ENCODE data around the gene MBD1.

Gene MBD1

DNA sequence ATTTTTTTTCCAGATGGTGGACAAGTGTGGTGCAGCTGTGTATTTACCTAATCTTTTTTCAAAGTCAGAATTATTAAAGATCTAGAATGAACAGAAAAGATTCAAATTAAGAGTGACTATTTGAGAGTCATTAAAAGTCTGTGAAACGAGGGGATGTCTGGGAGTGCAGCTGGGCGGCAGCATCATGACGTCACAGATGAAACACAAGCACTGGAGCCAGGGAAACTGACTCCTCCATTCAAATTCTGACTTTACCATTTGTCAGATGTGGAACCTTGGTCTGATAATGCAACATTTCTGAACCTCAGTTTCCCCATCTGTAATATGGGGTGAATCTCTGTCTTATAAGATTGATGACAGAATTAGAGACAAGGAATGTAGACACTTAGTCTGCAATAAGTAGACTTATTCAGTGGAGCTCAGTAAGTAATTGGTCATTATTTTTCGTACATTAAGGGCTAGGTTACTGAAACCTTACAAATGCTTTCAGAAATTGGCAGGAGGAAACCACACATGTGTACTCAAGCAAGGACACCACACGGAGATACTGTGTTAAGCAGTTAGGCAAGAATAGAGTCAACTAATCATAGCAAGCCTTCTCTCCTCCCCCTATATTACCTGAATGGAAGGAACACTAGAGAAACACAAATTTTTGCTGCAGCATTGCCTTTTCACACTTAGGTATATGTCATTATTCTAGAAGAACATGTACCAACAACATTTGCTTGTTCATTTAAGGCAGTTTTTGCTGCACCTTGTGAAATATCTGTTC lies 34.0 kb upstream of the MBD1 start:
- no peak overlapping the region for H3K4me2 ChIP-seq (ENCODE audit: low read length)
- H3K27ac ChIP-seq (ENCODE audit: low read depth, low read length), result no peak overlapping the region
- no CpG with 5 or more reads among the region's 5 CpGs for WGBS (ENCODE audit: extremely low coverage, insufficient coverage, insufficient read length)

DNA sequence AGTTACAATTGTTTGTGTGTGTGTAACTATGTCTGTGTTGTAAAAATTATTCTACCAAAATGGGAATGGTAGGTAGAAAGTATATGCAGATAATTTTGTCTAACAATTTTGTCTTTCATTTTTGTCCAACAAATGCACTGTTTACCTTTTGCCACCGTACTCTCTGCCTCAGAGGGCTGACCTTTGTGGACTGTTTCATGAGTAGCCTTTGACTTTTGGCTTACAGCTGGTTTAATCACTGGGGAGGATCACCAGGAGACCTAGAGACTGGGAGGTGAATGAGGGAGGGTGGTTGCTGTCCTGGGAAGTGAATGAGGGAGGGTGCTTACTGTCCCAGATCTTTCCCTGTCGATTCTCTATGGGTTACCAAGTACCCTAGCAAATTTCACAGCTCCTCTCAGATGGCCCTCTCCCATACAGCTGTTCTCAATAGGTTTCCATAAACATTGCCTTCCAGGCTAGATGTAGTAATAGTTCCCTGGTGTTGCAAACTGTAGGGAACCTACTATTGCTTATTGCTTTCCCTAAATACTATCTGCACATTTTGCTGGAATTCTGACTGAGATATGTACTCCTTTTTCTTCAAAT lies 32.6 kb upstream of the MBD1 start:
- Histone ChIP-seq H3K14ac (ENCODE audit: low read length) (no peak overlapping the region), H2AK5ac (ENCODE audit: low read length) (no peak overlapping the region), H4K12ac (ENCODE audit: low read depth, low read length) (no peak overlapping the region), H3K4me1 (ENCODE audit: control insufficient read depth in 1 of 2, insufficient read depth in 2 of 2, low read length in 2 of 2) (no peaks in the 10 kb centered on the region), H3K79me1 (ENCODE audit: low read length) (no peaks in the 10 kb centered on the region), H3K27ac (ENCODE audit: low read depth, low read length) (no peak overlapping the region), H3K27me3 (ENCODE audit: insufficient read depth, low read length) (no peaks in the 10 kb centered on the region), H3K4me3 (ENCODE audit: low read depth, low read length) (no peak overlapping the region), H3K23ac (ENCODE audit: low read length) (no peak overlapping the region), H4K91ac (ENCODE audit: low read depth, low read length) (no peak overlapping the region), H2AFZ (ENCODE audit: insufficient read depth, low read length, poor library complexity) (peak overlapping the region; percentile 61), H4K8ac (ENCODE audit: low read depth, low read length) (no peak overlapping the region), H3K9ac (ENCODE audit: low read length) (no peak overlapping the region), H3K9me3 (ENCODE audit: insufficient read depth, low read depth, low read length) (no peaks in the 10 kb centered on the region), H2BK12ac (ENCODE audit: low read length) (no peak overlapping the region), H3K4me2 (ENCODE audit: low read length) (no peak overlapping the region), H3K79me2 (ENCODE audit: control insufficient read depth, insufficient read depth, low read length, poor library complexity) (no peaks in the 10 kb centered on the region), H2BK5ac (ENCODE audit: low read depth, low read length, poor library complexity) (no peak overlapping the region), H2BK120ac (ENCODE audit: insufficient read depth, low read length, poor library complexity) (no peak overlapping the region), H3K36me3 (ENCODE audit: control insufficient read depth in 1 of 2, insufficient read depth in 2 of 2, low read length in 2 of 2) (no peaks in the 10 kb centered on the region), H3K4ac (ENCODE audit: low read depth, low read length) (no peak overlapping the region), H3K18ac (ENCODE audit: low read length) (no peak overlapping the region)
- DNase-seq, result no peak
- WGBS (ENCODE audit: extremely low coverage, insufficient coverage, insufficient read length), result no CpG with 5 or more reads among the region's 2 CpGs

More for the DNA sequence above, 34.0 kb upstream of the MBD1 start:
- H3K79me2 ChIP-seq (ENCODE audit: control insufficient read depth, insufficient read depth, low read length, poor library complexity), result no peaks in the 10 kb centered on the region
- no peak for DNase-seq
- no peak overlapping the region for H3K9ac ChIP-seq (ENCODE audit: low read length)
- no peak overlapping the region for H3K4ac ChIP-seq (ENCODE audit: low read depth, low read length)
- H2BK12ac ChIP-seq (ENCODE audit: low read length), result no peak overlapping the region
- no peak overlapping the region for H2BK120ac ChIP-seq (ENCODE audit: insufficient read depth, low read length, poor library complexity)
- H3K9me3 ChIP-seq (ENCODE audit: insufficient read depth, low read depth, low read length), result no peaks in the 10 kb centered on the region
- no peak overlapping the region for H2BK5ac ChIP-seq (ENCODE audit: low read depth, low read length, poor library complexity)
- no peaks in the 10 kb centered on the region for H3K36me3 ChIP-seq (ENCODE audit: control insufficient read depth in 1 of 2, insufficient read depth in 2 of 2, low read length in 2 of 2)
- no peak overlapping the region for H2AFZ ChIP-seq (ENCODE audit: insufficient read depth, low read length, poor library complexity)
- H3K18ac ChIP-seq (ENCODE audit: low read length), result no peak overlapping the region
- no peaks in the 10 kb centered on the region for H3K27me3 ChIP-seq (ENCODE audit: insufficient read depth, low read length)
- no peak overlapping the region for H4K91ac ChIP-seq (ENCODE audit: low read depth, low read length)
- H3K14ac ChIP-seq (ENCODE audit: low read length), result no peak overlapping the region
- no peak overlapping the region for H4K8ac ChIP-seq (ENCODE audit: low read depth, low read length)
- no peak overlapping the region for H2AK5ac ChIP-seq (ENCODE audit: low read length)
- no peaks in the 10 kb centered on the region for H3K4me1 ChIP-seq (ENCODE audit: control insufficient read depth in 1 of 2, insufficient read depth in 2 of 2, low read length in 2 of 2)
- no peak overlapping the region for H4K12ac ChIP-seq (ENCODE audit: low read depth, low read length)
- H3K4me3 ChIP-seq (ENCODE audit: low read depth, low read length), result no peak overlapping the region
- no peaks in the 10 kb centered on the region for H3K79me1 ChIP-seq (ENCODE audit: low read length)
- no peak overlapping the region for H3K23ac ChIP-seq (ENCODE audit: low read length)

GRCh38 chr18:50313031-50313607 lies 31.8 kb upstream of the MBD1 start:
- no peaks in the 10 kb centered on the region for H3K79me2 ChIP-seq (ENCODE audit: control insufficient read depth, insufficient read depth, low read length, poor library complexity)
- no peak overlapping the region for H2AFZ ChIP-seq (ENCODE audit: insufficient read depth, low read length, poor library complexity)
- H3K18ac ChIP-seq (ENCODE audit: low read length), result no peak overlapping the region
- H3K9me3 ChIP-seq (ENCODE audit: insufficient read depth, low read depth, low read length), result peaks cover 1% of the 10 kb centered on the region
- H2BK120ac ChIP-seq (ENCODE audit: insufficient read depth, low read length, poor library complexity), result no peak overlapping the region
- peak in 1 of 2 donors; percentile 29 for DNase-seq
- no peak overlapping the region for H4K8ac ChIP-seq (ENCODE audit: low read depth, low read length)
- H2BK5ac ChIP-seq (ENCODE audit: low read depth, low read length, poor library complexity), result no peak overlapping the region
- H3K23ac ChIP-seq (ENCODE audit: low read length), result no peak overlapping the region
- no peak overlapping the region for H3K9ac ChIP-seq (ENCODE audit: low read length)
- H3K4me2 ChIP-seq (ENCODE audit: low read length), result no peak overlapping the region
- no peak overlapping the region for H3K27ac ChIP-seq (ENCODE audit: low read depth, low read length)
- H3K27me3 ChIP-seq (ENCODE audit: insufficient read depth, low read length), result no peaks in the 10 kb centered on the region
- no peaks in the 10 kb centered on the region for H3K36me3 ChIP-seq (ENCODE audit: control insufficient read depth in 1 of 2, insufficient read depth in 2 of 2, low read length in 2 of 2)
- no CpG with 5 or more reads among the region's 2 CpGs for WGBS (ENCODE audit: extremely low coverage, insufficient coverage, insufficient read length)
- H4K12ac ChIP-seq (ENCODE audit: low read depth, low read length), result no peak overlapping the region
- H3K4ac ChIP-seq (ENCODE audit: low read depth, low read length), result no peak overlapping the region
- H3K4me1 ChIP-seq (ENCODE audit: control insufficient read depth in 1 of 2, insufficient read depth in 2 of 2, low read length in 2 of 2), result peaks cover 0 to under 1% of the 10 kb centered on the region in 2 experiments
- H3K79me1 ChIP-seq (ENCODE audit: low read length), result no peaks in the 10 kb centered on the region
- no peak overlapping the region for H2AK5ac ChIP-seq (ENCODE audit: low read length)
- no peak overlapping the region for H4K91ac ChIP-seq (ENCODE audit: low read depth, low read length)
- no peak overlapping the region for H3K4me3 ChIP-seq (ENCODE audit: low read depth, low read length)
- no peak overlapping the region for H2BK12ac ChIP-seq (ENCODE audit: low read length)
- H3K14ac ChIP-seq (ENCODE audit: low read length), result no peak overlapping the region

GRCh38 chr18:50312296-50313030 lies 31.1 kb upstream of the MBD1 start:
- no peaks in the 10 kb centered on the region for H3K79me2 ChIP-seq (ENCODE audit: control insufficient read depth, insufficient read depth, low read length, poor library complexity)
- H3K18ac ChIP-seq (ENCODE audit: low read length), result no peak overlapping the region
- H3K27me3 ChIP-seq (ENCODE audit: insufficient read depth, low read length), result no peaks in the 10 kb centered on the region
- H3K9me3 ChIP-seq (ENCODE audit: insufficient read depth, low read depth, low read length), result peaks cover 2% of the 10 kb centered on the region
- no peak overlapping the region for H3K14ac ChIP-seq (ENCODE audit: low read length)
- H3K4me2 ChIP-seq (ENCODE audit: low read length), result no peak overlapping the region
- H3K36me3 ChIP-seq (ENCODE audit: control insufficient read depth in 1 of 2, insufficient read depth in 2 of 2, low read length in 2 of 2), result no peaks in the 10 kb centered on the region
- no peak overlapping the region for H3K4me3 ChIP-seq (ENCODE audit: low read depth, low read length)
- no peak overlapping the region for H4K8ac ChIP-seq (ENCODE audit: low read depth, low read length)
- H3K79me1 ChIP-seq (ENCODE audit: low read length), result no peaks in the 10 kb centered on the region
- H3K23ac ChIP-seq (ENCODE audit: low read length), result no peak overlapping the region
- no peak overlapping the region for H2AFZ ChIP-seq (ENCODE audit: insufficient read depth, low read length, poor library complexity)
- no peak overlapping the region for H2BK12ac ChIP-seq (ENCODE audit: low read length)
- WGBS (ENCODE audit: extremely low coverage, insufficient coverage, insufficient read length), result no CpG with 5 or more reads among the region's 7 CpGs
- H2BK120ac ChIP-seq (ENCODE audit: insufficient read depth, low read length, poor library complexity), result no peak overlapping the region
- DNase-seq, result peak; percentile 16 to 60
- H2BK5ac ChIP-seq (ENCODE audit: low read depth, low read length, poor library complexity), result no peak overlapping the region
- H4K12ac ChIP-seq (ENCODE audit: low read depth, low read length), result no peak overlapping the region
- H2AK5ac ChIP-seq (ENCODE audit: low read length), result no peak overlapping the region
- no peak overlapping the region for H4K91ac ChIP-seq (ENCODE audit: low read depth, low read length)
- peaks cover 0 to 2% of the 10 kb centered on the region in 2 experiments for H3K4me1 ChIP-seq (ENCODE audit: control insufficient read depth in 1 of 2, insufficient read depth in 2 of 2, low read length in 2 of 2)
- H3K4ac ChIP-seq (ENCODE audit: low read depth, low read length), result no peak overlapping the region
- no peak overlapping the region for H3K9ac ChIP-seq (ENCODE audit: low read length)
- H3K27ac ChIP-seq (ENCODE audit: low read depth, low read length), result no peak overlapping the region
